GM19023 (cell line): ENCODE measurements around the gene SPINT2.
"Not testable (repeated sequence)": the region's sequence is repeated elsewhere in the genome, so short reads cannot be mapped to it uniquely, and the experiment has no call there.

Source experiments
- ATAC-seq: cut with Tn5 transposase; IDR thresholded peaks from one replicate; pipeline ENCODE4 v1.9.1; 2021; ENCODE audit warnings: mild to moderate bottlenecking, moderate library complexity; ENCODE audit not compliant: unreplicated experiment

SPINT2 gene

DNA sequence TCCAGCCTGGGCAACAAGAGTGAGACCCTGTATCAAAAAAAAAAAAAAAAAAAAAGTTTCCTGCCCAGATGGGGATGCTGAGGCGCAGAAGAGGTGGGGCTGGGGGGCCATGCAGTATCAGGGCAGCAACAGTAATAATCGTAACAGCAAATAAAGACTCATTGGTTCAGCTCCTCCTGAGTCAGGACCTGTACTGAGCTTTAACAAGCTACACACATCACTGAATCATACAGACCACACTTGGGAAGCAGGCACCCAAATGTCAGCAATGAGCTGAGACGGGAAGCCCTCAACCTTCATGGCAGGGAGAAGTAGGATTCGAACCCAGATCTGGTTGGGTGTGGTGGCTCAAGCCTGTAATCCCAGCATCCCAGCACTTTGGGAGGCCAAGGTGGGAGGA is 29.8 kb upstream of the SPINT2 start:
- no peak for ATAC-seq

DNA sequence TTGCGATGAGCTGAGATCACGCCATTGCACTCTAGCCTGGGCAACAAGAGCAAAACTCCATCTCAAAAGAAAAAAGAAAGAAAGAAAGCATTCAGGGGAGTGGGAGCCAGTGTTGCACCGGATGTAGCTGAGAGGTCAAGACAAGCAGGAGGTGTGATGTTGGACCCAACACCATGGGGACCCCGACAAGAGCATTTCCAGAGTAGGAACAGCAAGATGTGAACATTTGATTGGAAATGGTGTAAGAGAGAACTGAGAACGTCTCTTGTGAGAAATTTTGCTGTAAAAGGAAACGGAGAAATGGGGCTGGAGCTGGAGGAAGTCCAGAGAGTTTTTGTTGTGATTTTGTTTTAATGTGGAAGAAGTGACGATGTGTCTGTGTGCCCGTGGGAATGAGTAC is 24.6 kb upstream of the SPINT2 start:
- ATAC-seq = no peak

DNA sequence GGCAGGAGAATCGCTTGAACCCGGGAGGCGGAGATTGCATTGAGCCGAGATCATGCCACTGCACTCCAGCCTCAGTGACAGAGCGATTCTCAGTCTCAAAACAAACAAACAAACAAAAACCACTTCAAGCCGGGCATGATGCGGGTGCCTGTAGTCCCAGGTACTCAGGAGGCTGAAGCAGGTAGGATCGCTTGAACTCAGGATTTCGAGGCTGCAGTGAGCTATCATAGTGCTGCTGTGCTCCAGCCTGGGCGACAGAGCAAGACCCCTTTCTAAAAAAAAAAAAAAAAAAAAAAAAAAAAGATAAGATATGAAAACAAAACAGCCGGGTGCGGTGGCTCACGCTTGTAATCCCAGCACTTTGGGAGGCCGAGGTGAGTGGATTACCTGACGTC is 21.1 kb upstream of the SPINT2 start:
- no peak for ATAC-seq

DNA sequence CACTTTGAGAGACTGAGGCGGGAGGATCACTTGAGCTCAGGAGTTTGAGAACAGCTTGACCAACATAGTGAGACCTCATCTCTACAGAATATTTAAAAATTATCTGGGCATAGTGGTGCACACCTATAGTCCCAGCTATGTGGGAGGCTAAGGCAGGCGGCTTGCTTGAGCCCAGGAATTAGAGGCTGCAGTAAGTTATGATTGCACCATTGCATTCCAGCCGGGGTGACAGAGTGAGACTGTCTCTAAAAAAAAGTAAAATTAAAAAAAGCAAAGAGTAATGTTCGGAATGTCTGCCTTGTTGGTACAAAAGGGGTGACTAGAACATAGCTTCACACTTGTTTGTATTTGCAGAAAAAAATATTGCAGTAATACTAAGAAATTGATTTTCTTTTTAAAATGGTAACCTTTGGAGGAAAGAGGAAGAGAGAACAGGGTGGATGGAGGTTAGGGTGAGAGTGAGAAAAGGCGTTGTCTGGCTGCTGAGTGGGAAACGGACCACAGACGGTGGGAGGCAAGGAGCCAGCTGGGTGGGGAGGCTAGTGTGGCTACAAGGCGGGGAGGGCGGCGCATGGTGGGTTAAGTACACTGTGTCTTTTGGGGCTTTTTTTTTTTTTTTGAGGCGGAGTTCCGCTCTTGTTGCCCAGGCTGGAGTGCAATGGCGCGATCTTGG is 18.4 kb upstream of the SPINT2 start:
- ATAC-seq = no peak

DNA sequence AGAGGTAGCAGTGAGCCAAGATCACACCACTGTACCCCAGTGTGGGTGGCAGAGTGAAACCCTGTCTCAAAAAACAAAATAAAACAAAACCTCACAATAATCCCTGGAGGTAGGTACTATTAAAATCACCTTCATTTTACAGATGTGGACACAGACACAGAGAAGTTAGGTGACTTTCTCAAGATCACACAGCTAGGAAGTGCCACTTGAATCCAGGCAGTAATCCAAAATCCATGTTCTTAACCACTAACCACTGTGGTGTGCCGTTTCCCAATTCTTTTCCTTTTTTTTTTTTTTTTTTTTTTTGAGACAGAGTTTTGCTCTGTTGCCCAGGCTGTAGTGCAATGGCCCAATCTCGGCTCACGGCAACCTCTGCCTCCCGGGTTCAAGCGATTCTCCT is 17.2 kb upstream of the SPINT2 start:
- ATAC-seq = no peak

DNA sequence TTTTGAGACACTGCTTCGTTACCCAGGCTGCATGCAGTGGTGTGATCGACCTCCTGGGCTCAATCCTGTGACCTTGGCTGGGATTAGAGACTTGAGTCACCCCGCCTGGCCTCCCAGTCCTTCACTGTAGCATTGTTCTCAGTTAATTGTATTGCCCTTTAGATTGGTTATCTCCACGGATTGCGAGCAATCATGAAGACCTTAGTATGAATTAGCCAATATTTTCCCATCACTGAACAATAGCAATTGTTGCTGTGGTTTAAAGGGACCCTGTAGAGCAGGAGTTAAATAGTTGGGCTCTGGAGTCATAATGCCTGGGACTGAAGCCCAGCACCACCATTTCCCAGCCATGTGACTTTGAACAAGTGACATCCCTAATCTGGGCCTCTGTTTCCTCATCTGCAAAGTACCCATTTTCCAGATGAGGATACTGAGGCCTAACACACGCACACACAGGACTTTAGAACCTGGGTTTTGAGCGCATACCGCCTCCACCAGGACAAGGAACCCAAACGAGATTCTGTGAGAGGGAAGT is 16.6 kb upstream of the SPINT2 start:
- no peak for ATAC-seq

DNA sequence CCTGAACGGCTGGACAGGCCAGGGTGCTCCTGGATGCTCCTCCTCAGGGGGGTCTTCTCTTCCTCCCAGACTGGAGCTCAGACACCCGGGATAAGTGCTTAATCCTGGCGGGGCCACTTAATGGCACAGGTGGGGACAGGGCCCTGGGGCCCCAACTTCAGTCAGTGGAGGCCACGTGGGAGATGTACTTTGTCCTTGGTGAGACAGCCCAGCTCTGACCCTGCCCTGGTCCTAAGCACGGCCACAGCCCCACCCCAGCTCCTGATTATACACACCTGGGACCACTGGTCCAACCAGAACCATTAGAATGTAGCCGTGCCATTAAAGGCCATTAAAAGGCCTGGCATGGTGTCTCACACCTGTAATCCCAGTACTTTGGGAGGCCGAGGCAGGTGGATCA is 16.0 kb upstream of the SPINT2 start:
- ATAC-seq = no peak

DNA sequence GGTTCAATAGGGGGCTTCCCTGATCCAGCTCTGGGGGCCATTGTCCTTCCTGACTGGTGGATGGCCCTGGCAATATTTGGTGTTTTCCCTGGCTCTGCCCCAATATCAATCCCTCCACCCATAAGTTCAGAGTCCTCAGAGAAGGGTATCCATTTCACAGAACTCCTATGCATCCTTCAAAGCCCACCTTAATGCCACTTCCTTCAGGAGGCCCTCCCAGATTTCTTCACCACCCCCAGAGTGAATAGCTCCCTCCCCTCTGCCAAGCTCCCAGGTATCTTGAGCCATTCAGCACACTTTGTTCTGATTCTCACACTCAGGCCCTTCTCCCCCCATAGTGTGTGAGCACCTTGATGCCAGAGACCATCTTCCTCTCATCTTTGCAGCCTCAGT is 13.9 kb upstream of the SPINT2 start:
- no peak for ATAC-seq

DNA sequence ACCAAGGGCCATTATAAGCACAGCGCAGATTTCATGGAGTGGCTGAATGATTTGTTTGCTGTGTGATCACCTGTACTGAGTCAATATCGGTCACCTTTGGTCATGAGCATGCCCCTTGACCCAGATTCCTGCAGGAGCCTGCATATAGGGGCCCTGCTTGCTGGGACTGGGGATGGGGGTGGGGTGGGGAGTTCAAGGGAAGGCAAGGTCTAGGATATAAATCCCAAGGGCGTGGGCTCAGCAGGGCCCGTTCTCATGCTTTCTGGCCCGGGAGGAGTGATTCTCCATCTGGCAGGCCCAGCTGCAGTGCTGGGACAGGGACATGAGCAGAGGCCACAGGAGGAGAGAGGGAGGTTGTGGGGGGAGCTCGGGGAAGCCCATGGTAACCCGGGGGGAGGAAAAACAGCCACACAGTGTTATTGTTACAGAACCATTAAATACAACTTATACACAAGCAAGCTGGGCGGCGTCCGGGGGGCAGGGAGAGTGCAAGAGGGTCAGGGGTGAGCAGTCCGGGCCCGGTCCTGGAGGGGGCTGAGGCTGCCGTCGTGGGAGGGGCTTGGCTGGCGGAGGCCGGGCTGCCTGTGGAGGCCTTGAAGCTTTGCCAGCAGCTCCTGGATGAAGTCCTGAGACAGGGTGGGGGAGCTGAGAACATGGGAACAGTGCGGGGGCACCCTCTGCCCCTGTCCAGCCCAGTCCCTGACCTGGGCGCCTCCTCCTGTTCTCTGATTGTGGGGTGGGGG is 13.4 kb upstream of the SPINT2 start:
- no peak for ATAC-seq

DNA sequence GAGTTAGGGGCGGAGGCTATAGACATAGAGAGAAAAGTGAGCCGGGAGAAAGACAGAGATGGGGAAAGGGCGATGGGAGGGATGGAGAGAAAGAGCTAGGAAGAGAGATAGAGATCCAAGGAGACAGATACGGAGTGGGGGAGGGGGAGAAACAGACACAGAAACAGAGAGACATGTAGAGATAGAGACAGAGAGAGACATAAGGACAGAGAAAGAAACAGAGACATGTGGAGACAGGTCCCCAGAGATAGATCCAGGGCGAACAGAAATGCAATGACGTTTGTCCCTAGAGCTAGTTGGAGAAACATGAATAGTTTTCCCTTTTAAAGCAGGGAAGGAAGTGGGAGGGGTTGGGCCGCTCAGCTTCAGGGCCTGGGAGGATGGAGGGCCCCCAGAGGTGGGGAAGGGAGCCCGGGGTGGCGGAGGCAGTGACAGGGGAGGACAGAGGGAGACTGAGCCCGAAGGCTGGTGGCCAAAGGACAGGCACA is 12.8 kb upstream of the SPINT2 start:
- no peak for ATAC-seq

DNA sequence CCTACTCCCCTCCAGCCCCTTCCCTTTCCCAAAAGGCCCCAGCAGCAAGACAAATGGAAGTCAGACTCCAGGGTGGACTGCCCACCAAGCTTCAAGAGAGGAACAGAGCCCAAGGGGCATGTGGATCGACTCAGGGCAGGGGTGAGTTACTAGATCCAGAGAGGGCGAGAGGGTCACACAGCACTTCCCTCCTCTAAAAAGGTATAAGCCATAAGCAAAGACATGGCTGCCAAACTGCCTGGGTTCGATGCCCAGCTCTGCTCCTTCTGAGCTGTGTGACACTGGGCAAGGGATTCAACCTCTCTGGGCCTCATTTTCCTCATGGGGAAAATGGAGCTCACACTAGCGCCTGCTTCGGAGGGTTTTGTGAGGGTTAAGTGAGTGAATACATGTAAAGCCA is 12.0 kb upstream of the SPINT2 start:
- ATAC-seq = no peak

DNA sequence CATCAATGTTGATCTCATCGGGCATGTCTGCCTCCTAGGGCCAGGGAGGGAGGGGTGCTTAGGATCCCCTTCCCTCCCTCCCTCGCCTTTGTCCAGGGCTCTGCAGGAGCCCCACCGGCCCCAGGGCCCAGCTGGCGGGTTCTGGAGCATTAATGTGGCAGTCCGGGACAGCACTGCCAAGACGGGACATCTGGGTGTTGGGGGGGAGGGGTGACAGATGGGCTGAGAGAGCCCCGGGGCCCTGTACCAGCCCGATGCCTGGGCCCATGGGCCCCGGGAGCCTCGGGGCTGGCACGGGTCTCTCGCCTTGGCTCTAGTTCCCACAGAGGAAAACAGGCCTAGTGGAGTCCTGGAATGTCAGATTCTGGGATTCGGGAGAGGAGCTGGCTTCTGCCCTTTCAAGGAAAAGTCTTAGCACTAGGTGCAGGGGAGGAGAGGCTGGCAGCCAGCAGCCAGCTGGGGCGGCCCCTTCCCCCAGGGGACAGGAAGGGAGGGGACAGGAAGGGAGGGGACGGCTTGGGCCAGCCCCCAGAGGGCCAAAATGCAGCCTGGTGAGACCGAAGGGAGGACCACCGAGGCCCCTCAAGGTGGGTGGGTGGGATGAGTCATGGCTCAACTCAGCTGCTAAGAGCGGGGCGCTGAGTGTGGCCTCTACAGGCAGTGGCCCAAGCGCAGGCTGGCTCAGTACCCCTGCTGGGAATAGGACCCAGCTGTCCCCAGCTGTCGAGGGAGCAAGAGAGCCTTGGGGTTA is 11.3 kb upstream of the SPINT2 start:
- ATAC-seq = no peak

DNA sequence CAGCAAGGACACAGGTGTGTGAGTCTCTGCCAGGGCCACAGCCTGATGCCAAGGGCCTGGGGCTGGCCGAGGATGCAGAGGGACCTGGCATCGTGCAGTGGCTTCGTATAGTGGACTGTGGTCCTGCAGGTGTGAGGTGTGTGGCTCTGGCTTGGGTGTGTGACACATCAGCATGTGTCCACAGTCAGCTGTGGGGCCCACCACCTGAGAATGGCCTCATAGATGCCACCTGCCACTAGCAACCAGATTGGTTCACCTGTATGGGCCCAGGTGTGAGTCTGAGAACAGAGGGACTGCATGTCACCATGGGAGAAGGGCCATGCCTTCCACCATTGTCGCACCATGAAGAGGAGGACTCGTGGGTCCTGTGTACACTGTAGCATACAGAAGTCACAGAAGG is 10.6 kb upstream of the SPINT2 start:
- ATAC-seq = no peak

DNA sequence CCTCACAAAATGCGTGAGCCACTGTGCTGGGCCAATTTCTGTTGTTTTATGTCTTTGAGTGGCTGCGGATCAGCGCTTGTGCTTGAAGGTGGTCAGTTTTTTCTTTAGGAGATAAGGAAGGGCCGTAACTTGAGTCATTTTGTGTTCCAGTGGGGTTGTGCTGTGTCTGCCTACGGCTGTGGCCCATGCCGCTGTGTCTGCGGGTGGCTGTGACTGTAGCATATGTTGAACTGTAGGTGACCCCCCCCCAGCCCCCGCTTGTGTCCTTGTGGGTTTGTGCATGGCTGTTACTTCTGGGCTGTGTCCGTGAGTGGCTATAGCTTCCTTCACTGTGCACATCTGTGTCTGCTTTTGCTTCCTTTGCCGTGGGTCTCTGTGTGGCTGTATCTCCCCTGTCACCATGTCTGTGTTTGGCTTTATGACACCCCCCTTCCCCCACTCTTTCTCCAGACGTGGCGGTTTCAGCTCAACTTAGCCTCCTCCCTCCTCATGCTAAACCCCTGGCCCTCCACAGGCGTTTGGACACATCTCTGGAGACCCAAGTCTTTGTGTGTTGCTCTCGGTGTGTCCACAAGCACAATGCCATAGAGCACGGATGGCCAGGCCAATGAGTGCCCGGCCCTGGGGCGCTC is 8.9 kb upstream of the SPINT2 start:
- ATAC-seq = no peak

DNA sequence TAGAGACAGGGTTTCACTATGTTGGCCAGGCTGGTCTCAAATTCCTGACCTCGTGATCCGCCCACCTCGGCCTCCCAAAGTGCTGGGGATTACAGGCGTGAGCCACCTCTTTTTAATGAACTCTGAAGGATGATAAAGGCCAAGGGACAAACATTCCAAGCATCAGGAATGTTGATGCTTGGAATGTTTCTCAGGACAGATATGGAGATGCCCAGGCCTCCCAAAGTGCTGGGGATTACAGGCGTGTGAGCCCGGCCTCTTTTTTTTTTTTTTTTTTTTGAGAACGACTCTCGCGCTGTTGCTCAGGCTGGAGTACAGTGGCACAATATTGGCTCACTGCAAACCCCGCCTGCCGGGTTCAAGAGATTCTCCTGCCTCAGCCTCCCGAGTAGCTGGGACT is 2.4 kb upstream of the SPINT2 start:
- not testable (repeated sequence) for ATAC-seq

DNA sequence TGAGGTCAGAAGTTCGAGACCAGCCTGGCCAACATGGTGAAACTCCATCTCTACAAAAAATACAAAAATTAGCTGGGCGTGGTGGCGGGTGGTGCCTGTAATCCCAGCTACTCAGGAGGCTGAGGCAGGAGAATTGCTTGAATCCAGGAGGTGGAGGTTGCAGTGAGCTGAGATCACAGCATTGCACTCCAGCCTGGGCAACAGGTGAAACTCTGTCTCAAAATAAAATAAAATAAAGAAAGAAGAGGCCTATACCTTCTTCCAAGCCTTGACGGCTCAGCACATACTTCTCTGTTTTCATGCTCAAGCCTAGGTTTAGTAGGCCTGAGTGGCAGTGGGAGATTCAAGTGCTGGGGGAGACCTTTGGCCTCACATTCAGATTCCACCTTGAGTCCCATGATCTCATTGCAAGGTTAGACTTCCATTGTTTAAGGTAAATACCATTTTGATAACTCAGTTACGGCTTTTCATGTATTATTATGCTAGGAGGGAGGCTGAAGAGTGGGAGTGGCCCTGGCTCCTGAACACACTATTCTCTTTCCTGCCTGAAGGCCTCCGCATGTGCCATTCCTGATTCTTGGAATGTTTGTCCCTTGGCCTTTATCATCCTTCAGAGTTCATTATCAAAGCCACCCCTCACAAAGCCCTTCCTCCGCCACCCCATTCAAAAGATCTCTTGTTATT is 1.6 kb upstream of the SPINT2 start:
- ATAC-seq = no peak

DNA sequence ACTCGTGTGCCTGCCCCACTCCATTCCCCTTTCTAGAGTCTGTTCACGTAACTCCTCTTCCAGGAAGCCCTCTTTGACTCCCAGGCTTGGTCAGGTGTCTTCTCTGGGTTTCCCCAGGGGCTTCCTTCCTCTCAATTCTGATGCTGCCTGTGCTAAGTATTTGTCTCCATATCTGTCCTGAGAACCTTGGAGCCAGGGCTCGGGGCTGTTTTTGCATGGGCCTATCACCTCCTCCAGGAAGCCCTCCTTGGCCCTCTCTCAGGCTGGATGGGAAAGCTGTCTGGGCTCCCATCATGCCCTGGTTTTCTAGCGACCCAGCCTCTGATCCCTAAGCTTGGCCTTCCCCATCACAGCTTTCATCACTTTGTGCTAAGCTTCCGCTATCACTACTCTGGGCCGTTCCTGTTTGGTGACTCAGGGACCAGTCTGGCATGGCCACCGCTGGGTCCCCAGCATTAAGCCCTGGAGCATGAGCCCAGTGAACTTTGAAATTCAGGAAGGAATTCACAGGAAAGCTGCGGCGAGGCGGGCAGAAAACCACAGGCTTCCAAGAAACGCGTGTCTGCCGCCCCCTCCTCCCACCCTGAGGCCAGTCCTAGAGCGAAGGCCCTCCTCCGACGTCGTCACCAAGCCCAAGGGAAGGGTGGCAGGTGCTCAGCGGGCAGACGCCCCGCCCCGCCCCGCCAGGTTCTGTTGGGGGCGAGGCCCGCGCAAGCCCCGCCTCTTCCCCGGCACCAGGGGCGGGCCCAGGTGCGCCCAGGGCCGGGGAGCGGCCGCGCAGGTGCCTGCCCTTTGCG is 486 bp upstream of the SPINT2 start:
- no peak for ATAC-seq

DNA sequence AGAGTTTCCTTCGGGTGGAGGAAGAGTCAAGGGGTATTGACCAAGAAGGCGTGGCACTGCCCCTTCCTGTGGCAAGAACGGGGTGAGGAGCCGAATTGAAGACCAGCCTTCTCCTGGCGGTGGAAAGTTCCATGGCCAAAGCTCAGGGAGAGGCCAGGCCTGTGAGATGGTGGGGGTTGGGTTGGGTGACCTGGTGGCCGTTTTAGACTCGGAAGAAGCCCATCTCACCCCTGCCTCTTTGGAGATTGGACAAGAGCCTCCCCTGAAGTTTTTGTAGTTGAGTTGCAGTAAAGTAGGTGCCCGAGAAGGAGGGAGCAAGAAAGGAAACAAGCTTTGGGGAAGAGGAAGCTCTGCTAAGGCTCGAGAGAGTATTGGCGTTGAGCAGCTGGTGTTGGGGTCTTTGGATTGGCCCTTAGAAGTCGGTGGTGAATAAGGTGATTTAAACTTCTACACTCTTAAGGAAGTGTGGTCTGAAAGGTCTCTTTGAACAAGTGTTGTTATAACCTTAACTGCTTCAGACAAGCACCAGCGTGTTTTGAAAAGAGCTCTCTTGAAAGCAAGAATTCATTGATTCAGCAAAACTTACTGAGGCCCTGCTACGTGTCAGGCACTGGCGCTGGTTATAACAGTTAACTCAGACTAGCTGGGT is 964 bp downstream of the SPINT2 start:
- no peak for ATAC-seq

DNA sequence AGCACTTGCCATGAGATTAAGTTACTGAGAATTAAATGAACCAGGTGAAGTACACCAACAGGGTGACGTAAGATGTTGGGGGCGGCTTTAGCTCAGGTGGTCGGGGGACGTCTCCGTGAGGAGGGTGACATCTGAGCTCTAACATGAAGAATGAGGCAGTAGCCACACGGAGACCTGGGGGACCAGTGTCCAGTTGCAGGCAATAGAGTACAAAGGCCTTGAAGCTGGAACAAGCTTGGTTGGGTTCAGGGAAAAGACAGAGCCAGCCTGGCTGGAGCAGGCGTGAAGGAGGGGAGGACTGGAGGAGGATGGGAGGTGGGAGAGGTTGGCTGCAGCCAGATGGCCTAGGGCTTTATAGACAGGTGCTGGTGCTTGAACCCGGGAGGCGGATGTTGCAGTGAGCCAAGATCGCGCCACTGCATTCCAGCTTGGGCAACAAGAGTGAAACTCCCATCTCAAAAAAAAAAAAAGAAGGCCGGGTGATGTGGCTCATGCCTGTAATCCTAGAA is 1.6 kb downstream of the SPINT2 start:
- no peak for ATAC-seq
